HepG2 (cell line): ENCODE results near the gene DMGDH. TPM values are rescaled to one million over a fixed set of nuclear protein-coding genes. Genes with fewer than 3 reads are reported as not detected.

ENCODE experiments used
- ATRX ChIP-seq: sonication (generic); formaldehyde crosslinking; IDR thresholded peaks from 2 replicates; pipeline ENCODE4 v1.4.0; 2020; ENCODE audit warnings: missing genetic modification reagents, borderline replicate concordance
- DPF2 ChIP-seq: sonication (generic); formaldehyde crosslinking; IDR thresholded peaks from 2 replicates; pipeline ENCODE4 v1.4.0; 2020; ENCODE audit warnings: mild to moderate bottlenecking, low read depth, missing genetic modification reagents, borderline replicate concordance
- EP300 ChIP-seq, 3 experiments: sonication (generic) in 1 of 3; formaldehyde crosslinking in 1 of 3; IDR thresholded peaks; 2 replicates each; pipeline versions ENCODE4 v1.5.1 to v1.6.1; 2011 to 2020; ENCODE audit warnings: low read depth in 2 of 3, low read length in 2 of 3, borderline replicate concordance in 1 of 3, improper control_type of control experiment in 1 of 3, mild to moderate bottlenecking in 1 of 3, missing genetic modification reagents in 1 of 3, moderate library complexity in 1 of 3
- ETV5 ChIP-seq: IDR thresholded peaks from 2 replicates; pipeline ENCODE4 v1.6.1; 2018; ENCODE audit warnings: missing biosample characterization, missing genetic modification reagents, inconsistent platforms, borderline replicate concordance
- FOSL2 ChIP-seq: sonication (generic); formaldehyde crosslinking; IDR thresholded peaks from 2 replicates; pipeline ENCODE4 v1.4.0; 2020; ENCODE audit warnings: missing genetic modification reagents
- MIER3 ChIP-seq: IDR thresholded peaks from 2 replicates; pipeline ENCODE4 v1.6.1; 2016; ENCODE audit warnings: missing compliant biosample characterization, borderline replicate concordance
- NR2F6 ChIP-seq, 2 experiments: IDR thresholded peaks; 2 replicates each; pipeline ENCODE4 v1.6.1; 2016; ENCODE audit warnings: antibody characterized with exemption in 1 of 2, mild to moderate bottlenecking in 1 of 2
- ZNF296 ChIP-seq: sonication (generic); formaldehyde crosslinking; conservative IDR thresholded peaks from 2 replicates; pipeline ENCODE4 v1.5.0; 2020; ENCODE audit warnings: mild to moderate bottlenecking, missing genetic modification reagents
- ZNF652 ChIP-seq: IDR thresholded peaks from 2 replicates; pipeline ENCODE4 v1.6.1; 2016; ENCODE audit warnings: low read depth, borderline replicate concordance
- polyA plus RNA-seq, 8 experiments: library from polyadenylated mRNA; depleted of rRNA in 3 of 8; stranded (reverse) in 7 of 8; unstranded in 1 of 8; fragments of >200 nt; fragmentation: Illumina TruSeq in 4 of 8; extraction: Trizol in 4 of 8; gene quantifications; 2 replicates each; pipeline versions ENCODE4 v1.2.1 to v1.2.3, GENCODE V29; 2011 to 2016; ENCODE audit warnings: low read depth in 4 of 8, missing spikeins in 1 of 8, mixed read lengths in 1 of 8; ENCODE audit not compliant: insufficient read depth in 1 of 8
- total RNA-seq, 5 experiments: library from RNA; depleted of rRNA; stranded (reverse); fragments of >200 nt; fragmentation: Illumina TruSeq; extraction: Trizol; gene quantifications; 2 replicates each; pipeline ENCODE4 v1.2.3, GENCODE V29; 2016; ENCODE audit warnings: low read depth in 1 of 5
- TF ChIP-seq, protein P1 (sequence below), 2 experiments: fragments of 450-650 bp in 1 of 2; sonication (generic) in 1 of 2; formaldehyde crosslinking in 1 of 2; IDR thresholded peaks; 2 replicates each; pipeline versions ENCODE4 v1.6.1 to v1.8.0; 2016 to 2022; ENCODE audit warnings: antibody characterized with exemption in 1 of 2, mild to moderate bottlenecking in 1 of 2, missing genetic modification reagents in 1 of 2
- TF ChIP-seq, protein P2 (sequence below): IDR thresholded peaks from 2 replicates; pipeline ENCODE4 v1.4.0; 2020; ENCODE audit warnings: mild to moderate bottlenecking, missing genetic modification reagents
- TF ChIP-seq, protein P3 (sequence below): IDR thresholded peaks from 2 replicates; pipeline ENCODE4 v1.6.1; 2016; ENCODE audit warnings: low read depth
- TF ChIP-seq, protein P4 (sequence below): sonication (generic); formaldehyde crosslinking; IDR thresholded peaks from 2 replicates; pipeline ENCODE4 v1.5.0; 2020; ENCODE audit warnings: missing genetic modification reagents, mild to moderate bottlenecking, borderline replicate concordance

DMGDH gene
- total and polyA plus RNA-seq, 2 of the 13 experiments (the other 11 are each of a cell fraction or from before 2014, with no cell fraction given): 3.6 to 7.9 TPM

DNA sequence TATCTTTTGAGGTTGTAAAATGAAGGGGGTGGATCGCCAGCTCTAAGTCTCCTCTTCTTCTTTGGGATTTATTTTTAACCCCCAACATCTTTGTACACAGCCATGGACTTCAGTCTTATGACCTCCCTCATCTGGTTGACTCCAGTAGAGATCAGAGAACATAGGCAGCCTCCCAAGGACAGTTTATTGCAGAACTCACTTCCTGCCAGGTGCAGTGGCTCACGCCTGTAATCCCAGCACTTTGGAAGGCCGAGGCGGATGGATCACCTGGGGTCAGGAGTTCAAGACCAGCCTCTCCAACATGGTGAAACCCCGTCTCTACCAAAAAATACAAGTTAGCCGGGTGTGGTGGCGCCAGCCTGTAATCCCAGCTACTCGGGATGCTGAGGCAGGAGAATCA lies 39.3 kb upstream of the DMGDH start (continued):
- TF ChIP-seq, protein P1, sequence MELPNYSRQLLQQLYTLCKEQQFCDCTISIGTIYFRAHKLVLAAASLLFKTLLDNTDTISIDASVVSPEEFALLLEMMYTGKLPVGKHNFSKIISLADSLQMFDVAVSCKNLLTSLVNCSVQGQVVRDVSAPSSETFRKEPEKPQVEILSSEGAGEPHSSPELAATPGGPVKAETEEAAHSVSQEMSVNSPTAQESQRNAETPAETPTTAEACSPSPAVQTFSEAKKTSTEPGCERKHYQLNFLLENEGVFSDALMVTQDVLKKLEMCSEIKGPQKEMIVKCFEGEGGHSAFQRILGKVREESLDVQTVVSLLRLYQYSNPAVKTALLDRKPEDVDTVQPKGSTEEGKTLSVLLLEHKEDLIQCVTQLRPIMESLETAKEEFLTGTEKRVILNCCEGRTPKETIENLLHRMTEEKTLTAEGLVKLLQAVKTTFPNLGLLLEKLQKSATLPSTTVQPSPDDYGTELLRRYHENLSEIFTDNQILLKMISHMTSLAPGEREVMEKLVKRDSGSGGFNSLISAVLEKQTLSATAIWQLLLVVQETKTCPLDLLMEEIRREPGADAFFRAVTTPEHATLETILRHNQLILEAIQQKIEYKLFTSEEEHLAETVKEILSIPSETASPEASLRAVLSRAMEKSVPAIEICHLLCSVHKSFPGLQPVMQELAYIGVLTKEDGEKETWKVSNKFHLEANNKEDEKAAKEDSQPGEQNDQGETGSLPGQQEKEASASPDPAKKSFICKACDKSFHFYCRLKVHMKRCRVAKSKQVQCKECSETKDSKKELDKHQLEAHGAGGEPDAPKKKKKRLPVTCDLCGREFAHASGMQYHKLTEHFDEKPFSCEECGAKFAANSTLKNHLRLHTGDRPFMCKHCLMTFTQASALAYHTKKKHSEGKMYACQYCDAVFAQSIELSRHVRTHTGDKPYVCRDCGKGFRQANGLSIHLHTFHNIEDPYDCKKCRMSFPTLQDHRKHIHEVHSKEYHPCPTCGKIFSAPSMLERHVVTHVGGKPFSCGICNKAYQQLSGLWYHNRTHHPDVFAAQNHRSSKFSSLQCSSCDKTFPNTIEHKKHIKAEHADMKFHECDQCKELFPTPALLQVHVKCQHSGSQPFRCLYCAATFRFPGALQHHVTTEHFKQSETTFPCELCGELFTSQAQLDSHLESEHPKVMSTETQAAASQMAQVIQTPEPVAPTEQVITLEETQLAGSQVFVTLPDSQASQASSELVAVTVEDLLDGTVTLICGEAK (IDR thresholded peaks at IDR 0.05): no peak
- TF ChIP-seq, protein P1 (CRISPR knock-in tag; IDR thresholded peaks at IDR 0.05): peak; percentile 51; the same call in 1 of the 2 replicates
- peak; percentile 90 for TF ChIP-seq ZNF652 (CRISPR knock-in tag)
- peak in 1 of 2 experiments; percentile 55; a peak in 1 of 4 replicates for TF ChIP-seq EP300 (IDR thresholded peaks at IDR 0.05; ENCODE audit: low read depth in 2 of 2, low read length in 2 of 2)
- no peak for TF ChIP-seq EP300 (CRISPR knock-in tag; IDR thresholded peaks at IDR 0.05; ENCODE audit: borderline replicate concordance)
- TF ChIP-seq, protein P2, sequence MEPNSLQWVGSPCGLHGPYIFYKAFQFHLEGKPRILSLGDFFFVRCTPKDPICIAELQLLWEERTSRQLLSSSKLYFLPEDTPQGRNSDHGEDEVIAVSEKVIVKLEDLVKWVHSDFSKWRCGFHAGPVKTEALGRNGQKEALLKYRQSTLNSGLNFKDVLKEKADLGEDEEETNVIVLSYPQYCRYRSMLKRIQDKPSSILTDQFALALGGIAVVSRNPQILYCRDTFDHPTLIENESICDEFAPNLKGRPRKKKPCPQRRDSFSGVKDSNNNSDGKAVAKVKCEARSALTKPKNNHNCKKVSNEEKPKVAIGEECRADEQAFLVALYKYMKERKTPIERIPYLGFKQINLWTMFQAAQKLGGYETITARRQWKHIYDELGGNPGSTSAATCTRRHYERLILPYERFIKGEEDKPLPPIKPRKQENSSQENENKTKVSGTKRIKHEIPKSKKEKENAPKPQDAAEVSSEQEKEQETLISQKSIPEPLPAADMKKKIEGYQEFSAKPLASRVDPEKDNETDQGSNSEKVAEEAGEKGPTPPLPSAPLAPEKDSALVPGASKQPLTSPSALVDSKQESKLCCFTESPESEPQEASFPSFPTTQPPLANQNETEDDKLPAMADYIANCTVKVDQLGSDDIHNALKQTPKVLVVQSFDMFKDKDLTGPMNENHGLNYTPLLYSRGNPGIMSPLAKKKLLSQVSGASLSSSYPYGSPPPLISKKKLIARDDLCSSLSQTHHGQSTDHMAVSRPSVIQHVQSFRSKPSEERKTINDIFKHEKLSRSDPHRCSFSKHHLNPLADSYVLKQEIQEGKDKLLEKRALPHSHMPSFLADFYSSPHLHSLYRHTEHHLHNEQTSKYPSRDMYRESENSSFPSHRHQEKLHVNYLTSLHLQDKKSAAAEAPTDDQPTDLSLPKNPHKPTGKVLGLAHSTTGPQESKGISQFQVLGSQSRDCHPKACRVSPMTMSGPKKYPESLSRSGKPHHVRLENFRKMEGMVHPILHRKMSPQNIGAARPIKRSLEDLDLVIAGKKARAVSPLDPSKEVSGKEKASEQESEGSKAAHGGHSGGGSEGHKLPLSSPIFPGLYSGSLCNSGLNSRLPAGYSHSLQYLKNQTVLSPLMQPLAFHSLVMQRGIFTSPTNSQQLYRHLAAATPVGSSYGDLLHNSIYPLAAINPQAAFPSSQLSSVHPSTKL (CRISPR knock-in tag): peak; percentile 87
- no peak for TF ChIP-seq ZNF296
- no peak for TF ChIP-seq ATRX
- TF ChIP-seq, protein P3, sequence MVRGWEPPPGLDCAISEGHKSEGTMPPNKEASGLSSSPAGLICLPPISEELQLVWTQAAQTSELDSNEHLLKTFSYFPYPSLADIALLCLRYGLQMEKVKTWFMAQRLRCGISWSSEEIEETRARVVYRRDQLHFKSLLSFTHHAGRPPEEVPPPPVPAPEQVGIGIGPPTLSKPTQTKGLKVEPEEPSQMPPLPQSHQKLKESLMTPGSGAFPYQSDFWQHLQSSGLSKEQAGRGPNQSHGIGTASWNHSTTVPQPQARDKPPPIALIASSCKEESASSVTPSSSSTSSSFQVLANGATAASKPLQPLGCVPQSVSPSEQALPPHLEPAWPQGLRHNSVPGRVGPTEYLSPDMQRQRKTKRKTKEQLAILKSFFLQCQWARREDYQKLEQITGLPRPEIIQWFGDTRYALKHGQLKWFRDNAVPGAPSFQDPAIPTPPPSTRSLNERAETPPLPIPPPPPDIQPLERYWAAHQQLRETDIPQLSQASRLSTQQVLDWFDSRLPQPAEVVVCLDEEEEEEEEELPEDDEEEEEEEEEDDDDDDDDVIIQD (CRISPR knock-in tag): peak; percentile 73; the same call in 1 of the 2 replicates
- 0 out of 2 replicates have a peak, but pooled peaks have one; percentile 13 for TF ChIP-seq FOSL2
- TF ChIP-seq MIER3 (CRISPR knock-in tag): peak; percentile 17; the same call in 1 of the 2 replicates
- TF ChIP-seq DPF2: no peak
- TF ChIP-seq ETV5 (CRISPR knock-in tag): peak; percentile 85; the same call in 1 of the 2 replicates
- TF ChIP-seq, protein P4, sequence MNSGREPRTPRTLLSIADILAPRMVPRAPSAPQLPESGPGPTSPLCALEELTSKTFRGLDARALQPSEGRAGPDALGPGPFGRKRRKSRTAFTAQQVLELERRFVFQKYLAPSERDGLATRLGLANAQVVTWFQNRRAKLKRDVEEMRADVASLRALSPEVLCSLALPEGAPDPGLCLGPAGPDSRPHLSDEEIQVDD (CRISPR knock-in tag): no peak
- peak; percentile 32; the same call in 1 of the 2 replicates for TF ChIP-seq NR2F6 (IDR thresholded peaks at IDR 0.05)
- peak; percentile 85 for TF ChIP-seq NR2F6 (CRISPR knock-in tag; IDR thresholded peaks at IDR 0.05)
